ENCODE data around the gene MME. TPM values are rescaled to one million over a fixed set of nuclear protein-coding genes. Genes with fewer than 3 reads are reported as not detected.

Gene MME
- total RNA-seq = 0.60 TPM

- ATAC-seq = peak; percentile 55
Measured at GRCh38 chr3:155079746-155080487, at the start of gene MME. TSS of gene MME (plus strand) at chr3:155080319. CDS start at chr3:155084168, 3,849 bp downstream.

GRCh38 chr3:155031186-155031585 lies 48.9 kb upstream of the MME start:
- no peak for ATAC-seq

GRCh38 chr3:155032918-155033317 lies 47.2 kb upstream of the MME start:
- no peak for ATAC-seq

GRCh38 chr3:155034786-155035185 lies 45.3 kb upstream of the MME start:
- ATAC-seq = no peak

- ATAC-seq = no peak
Measured at GRCh38 chr3:155035553-155035952, 44.6 kb upstream of the MME start.

GRCh38 chr3:155037508-155038202 lies 42.5 kb upstream of the MME start:
- no peak for ATAC-seq

GRCh38 chr3:155038203-155038554 lies 41.9 kb upstream of the MME start:
- ATAC-seq = no peak

GRCh38 chr3:155046935-155047334 lies 33.2 kb upstream of the MME start:
- ATAC-seq = no peak

GRCh38 chr3:155047672-155048071 lies 32.4 kb upstream of the MME start:
- ATAC-seq = no peak

- ATAC-seq = no peak
Measured at GRCh38 chr3:155049959-155050358, 30.2 kb upstream of the MME start.

GRCh38 chr3:155052470-155052869 lies 27.6 kb upstream of the MME start:
- no peak for ATAC-seq

GRCh38 chr3:155053756-155054155 lies 26.4 kb upstream of the MME start:
- ATAC-seq = no peak

GRCh38 chr3:155064920-155065319 lies 15.2 kb upstream of the MME start:
- no peak for ATAC-seq

- ATAC-seq = peak; percentile 94
Measured at GRCh38 chr3:155065537-155065936, 14.6 kb upstream of the MME start.

GRCh38 chr3:155069729-155070128 lies 10.4 kb upstream of the MME start:
- ATAC-seq = no peak

GRCh38 chr3:155070316-155070715 lies 9.8 kb upstream of the MME start:
- ATAC-seq = no peak

- no peak for ATAC-seq
Measured at GRCh38 chr3:155070932-155071387, 9.2 kb upstream of the MME start.

- ATAC-seq = no peak
Measured at GRCh38 chr3:155075200-155075599, 4.9 kb upstream of the MME start.

GRCh38 chr3:155076888-155077287 lies 3.2 kb upstream of the MME start:
- no peak for ATAC-seq

GRCh38 chr3:155078711-155079467 lies 1.2 kb upstream of the MME start:
- ATAC-seq = no peak

GRCh38 chr3:155079468-155079745 lies 712 bp upstream of the MME start:
- ATAC-seq = no peak

- ATAC-seq = no peak
Measured at GRCh38 chr3:155080692-155081091, 573 bp downstream of the MME start.

GRCh38 chr3:155083313-155083905 lies 3.3 kb downstream of the MME start:
- ATAC-seq = no peak

All from esophagus mucosa (tissue), 1 donor.